K562 (cell line): ENCODE data around the gene ZNF385D. TPM values are rescaled to one million over a fixed set of nuclear protein-coding genes. Genes with fewer than 3 reads are reported as not detected.

ENCODE experiments used
- ATAC-seq: fragments of 200-7000 bp; cut with Tn5 transposase; 3 replicates; pipeline ENCODE4 v1.9.1; 2020; ENCODE audit warnings: moderate library complexity
- BruUV-seq: library from RNA; stranded (reverse); fragments of 400-500 nt; replicated peaks from 2 replicates; lab custom pipeline; 2021; lab: Mats Ljungman, UMichigan
- CTCF ChIA-PET: fragments of 300-600 bp; formaldehyde crosslinking; extraction: SDS; loops from one replicate; lab custom pipeline; 2021; ENCODE audit warnings: low intra/inter-chr PET ratio; lab: Yijun Ruan, JAX
- POLR2A ChIA-PET: fragments of 300-600, 350-650 bp; sonication (Branson Sonifier 250); formaldehyde crosslinking; extraction: SDS; loops from one replicate; lab custom pipeline; 2021; ENCODE audit warnings: antibody characterized with exemption, inconsistent platforms; lab: Yijun Ruan, JAX
- DNase-seq, 4 experiments: peaks; one replicate each; pipeline versions ENCODE4 v3.0.0 to v3.0.0-alpha.2; 2011 to 2018; ENCODE audit warnings: low spot score in 3 of 4, mixed read lengths in 3 of 4; ENCODE audit errors: extremely low read depth in 1 of 4
- FAIRE-seq: peaks from 2 replicates; lab custom pipeline; 2011; peaks lifted over from hg19 to GRCh38; lab: Jason Lieb, UNC
- H2AFZ ChIP-seq: 2 replicates; pipeline ENCODE4 v1.6.0; 2011; ENCODE audit warnings: low read depth, low read length, control low read depth, inconsistent platforms
- H3K27ac ChIP-seq: fragments of 200-600 bp; 3 replicates; pipeline ENCODE4 v1.8.0; 2011; ENCODE audit warnings: low read depth, mild to moderate bottlenecking, control low read depth, inconsistent platforms, low read length, moderate library complexity, mixed read lengths; ENCODE audit errors: extremely low read depth
- H3K27me3 ChIP-seq, 2 experiments: fragments of 300-600 bp in 1 of 2; 2 replicates in 1 of 2; 3 replicates in 1 of 2; pipeline versions ENCODE4 v1.6.0 to v1.8.0; 2011; ENCODE audit warnings: inconsistent platforms in 2 of 2, low read length in 2 of 2, mild to moderate bottlenecking in 1 of 2, mixed read lengths in 1 of 2, moderate library complexity in 1 of 2; ENCODE audit not compliant: control insufficient read depth in 2 of 2, insufficient read depth in 2 of 2
- H3K36me3 ChIP-seq: fragments of 300-600 bp; 3 replicates; pipeline ENCODE4 v1.8.0; 2011; ENCODE audit warnings: mild to moderate bottlenecking, low read length, inconsistent platforms; ENCODE audit not compliant: control insufficient read depth, insufficient read depth
- H3K4me1 ChIP-seq, 2 experiments: fragments of 200-600 bp in 1 of 2; replicated peaks in 1 of 2; 2 replicates in 1 of 2; 3 replicates in 1 of 2; pipeline versions ENCODE4 v1.5.1 to v1.8.0; 2011; ENCODE audit warnings: inconsistent platforms in 2 of 2, low read length in 2 of 2, mild to moderate bottlenecking in 1 of 2, mixed read lengths in 1 of 2, moderate library complexity in 1 of 2; ENCODE audit not compliant: control insufficient read depth in 2 of 2, insufficient read depth in 2 of 2
- H3K4me2 ChIP-seq: 2 replicates; pipeline ENCODE4 v1.6.1; 2011; ENCODE audit warnings: low read length, control low read depth, inconsistent platforms, mixed read lengths; ENCODE audit not compliant: insufficient read depth
- H3K4me3 ChIP-seq: fragments of 200-600 bp; sonication (generic), shearing (Covaris generic); 2 replicates; pipeline ENCODE4 v1.5.1; 2016; ENCODE audit warnings: control low read depth, inconsistent platforms
- H3K79me2 ChIP-seq: fragments of 200-600 bp; 3 replicates; pipeline ENCODE4 v1.8.0; 2011; ENCODE audit warnings: low read length, inconsistent platforms; ENCODE audit not compliant: control insufficient read depth, insufficient read depth
- H3K9ac ChIP-seq, 2 experiments: 2 replicates each; pipeline versions ENCODE4 v1.6.0 to v1.6.1; 2011; ENCODE audit warnings: low read depth in 2 of 2, low read length in 2 of 2, control low read depth in 1 of 2, inconsistent platforms in 1 of 2, mild to moderate bottlenecking in 1 of 2, mixed read lengths in 1 of 2; ENCODE audit not compliant: insufficient read depth in 1 of 2
- H3K9me1 ChIP-seq: one replicate; pipeline ENCODE4 v1.6.0; 2011; ENCODE audit warnings: inconsistent platforms, mild to moderate bottlenecking, low read length, moderate library complexity; ENCODE audit not compliant: control insufficient read depth, insufficient read depth
- H3K9me3 ChIP-seq: replicated peaks from 2 replicates; pipeline ENCODE4 v1.5.1; 2011; ENCODE audit warnings: low read depth, low read length, inconsistent platforms; ENCODE audit not compliant: control insufficient read depth, insufficient read depth
- H4K20me1 ChIP-seq: replicated peaks from 2 replicates; pipeline ENCODE4 v1.6.1; 2011; ENCODE audit warnings: low read length, inconsistent platforms, mixed read lengths; ENCODE audit not compliant: control insufficient read depth, insufficient read depth
- BRD4 ChIP-seq: fragments of 200-600 bp; sonication (generic); IDR thresholded peaks from 2 replicates; pipeline ENCODE4 v1.6.1; 2017; ENCODE audit warnings: inconsistent platforms
- CXXC5 ChIP-seq: fragments of 250-450 bp; sonication (Bioruptor Pico); IDR thresholded peaks from 2 replicates; pipeline ENCODE4 v1.8.0; 2022; ENCODE audit warnings: inconsistent platforms, mild to moderate bottlenecking, moderate library complexity
- EP300 ChIP-seq: IDR thresholded peaks from 2 replicates; pipeline ENCODE4 v1.6.1; 2012; ENCODE audit warnings: low read length, improper control_type of control experiment
- KLF16 ChIP-seq: IDR thresholded peaks from 2 replicates; pipeline ENCODE4 v1.6.1; 2016; ENCODE audit warnings: antibody characterized with exemption
- MECOM ChIP-seq: fragments of 250-450 bp; sonication (Bioruptor Pico); IDR thresholded peaks from 2 replicates; pipeline ENCODE4 v1.8.0; 2022; ENCODE audit warnings: inconsistent platforms
- MEF2A ChIP-seq: IDR thresholded peaks from 2 replicates; pipeline ENCODE4 v1.6.1; 2011; ENCODE audit warnings: low read depth, mild to moderate bottlenecking, low read length, moderate library complexity; ENCODE audit not compliant: control insufficient read depth
- MXI1 ChIP-seq: IDR thresholded peaks from 2 replicates; pipeline ENCODE4 v1.6.1; 2011; ENCODE audit warnings: low read depth, mild to moderate bottlenecking, improper control_type of control experiment, low read length
- PHTF2 ChIP-seq: fragments of 250-450 bp; sonication (Bioruptor Pico); IDR thresholded peaks from 2 replicates; pipeline ENCODE4 v1.5.0; 2021; ENCODE audit warnings: mild to moderate bottlenecking
- PURB ChIP-seq: sonication (generic); formaldehyde crosslinking; IDR thresholded peaks from 2 replicates; pipeline ENCODE4 v1.9.0; 2021; ENCODE audit warnings: low read depth, mild to moderate bottlenecking, missing genetic modification reagents
- STAG1 ChIP-seq: sonication (generic); formaldehyde crosslinking; IDR thresholded peaks from 2 replicates; pipeline ENCODE4 v1.5.0; 2020; ENCODE audit warnings: missing genetic modification reagents, borderline replicate concordance
- TCF3 ChIP-seq: sonication (generic); formaldehyde crosslinking; IDR thresholded peaks from 2 replicates; pipeline ENCODE4 v1.4.0; 2020; ENCODE audit warnings: mild to moderate bottlenecking, missing genetic modification reagents
- TRIM28 ChIP-seq: fragments of 450-650 bp; IDR thresholded peaks from 2 replicates; pipeline ENCODE4 v1.6.1; 2017
- ZNF384 ChIP-seq: IDR thresholded peaks from 2 replicates; pipeline ENCODE4 v1.6.1; 2012; ENCODE audit warnings: low read depth, low read length, improper control_type of control experiment
- WGBS: fragments of 100-300 bp; shearing (Covaris generic); methylation state at CpG from one replicate; pipeline ENCODE4 v1.1.6; 2016; ENCODE audit warnings: low coverage, mixed read lengths; ENCODE audit not compliant: insufficient coverage; ENCODE audit errors: missing lambda C conversion rate; 5-methylcytosine and 5-hydroxymethylcytosine counted together
- in situ Hi-C: fragments of 300-500 bp; cut with MboI; formaldehyde crosslinking; loops from 4 replicates; pipeline ENCODE4 v1.15.0; 2018; ENCODE audit warnings: inconsistent platforms, mixed read lengths
- intact Hi-C: fragments of 100-400 bp; cut with micrococcal nuclease; formaldehyde crosslinking; loops from 2 replicates; pipeline ENCODE4 v1.14.2; 2022
- polyA plus RNA-seq, 8 experiments: library from polyadenylated mRNA; depleted of rRNA in 4 of 8; stranded (reverse) in 5 of 8; unstranded in 3 of 8; fragments of >200 nt; fragmentation: Nextera tagmentation in 2 of 8; fragmentation: Illumina TruSeq in 1 of 8; extraction: Ambion mirVana in 2 of 8; extraction: Trizol in 1 of 8; gene quantifications; 2 replicates each; pipeline versions ENCODE4 v1.2.1 to v1.2.3, GENCODE V29; 2011 to 2014; ENCODE audit warnings: inconsistent platforms in 1 of 8, missing spikeins in 1 of 8
- total RNA-seq, 7 experiments: library from RNA; depleted of rRNA in 6 of 7; stranded (reverse); fragments of >200 nt in 6 of 7; fragmentation: Illumina TruSeq in 2 of 7; extraction: Trizol in 2 of 7; gene quantifications; 2 replicates each; pipeline versions ENCODE4 v1.2.1 to v1.2.3, GENCODE V29; 2011 to 2021; ENCODE audit warnings: low replicate concordance in 1 of 7
- TF ChIP-seq, protein P1 (sequence below): IDR thresholded peaks from 3 replicates; pipeline ENCODE4 v1.6.1; 2011; ENCODE audit warnings: borderline replicate concordance, mild to moderate bottlenecking, moderate library complexity; ENCODE audit not compliant: insufficient read length; ENCODE audit errors: extremely low read depth
- TF ChIP-seq, protein P2 (sequence below): fragments of 450-650 bp; IDR thresholded peaks from 2 replicates; pipeline ENCODE4 v1.6.1; 2016; ENCODE audit warnings: mild to moderate bottlenecking

ZNF385D gene
- total and polyA plus RNA-seq, 9 of the 15 experiments (the other 6 are each of a cell fraction or from before 2014, with no cell fraction given): 0.14 to 1.7 (median 0.51) TPM

DNA sequence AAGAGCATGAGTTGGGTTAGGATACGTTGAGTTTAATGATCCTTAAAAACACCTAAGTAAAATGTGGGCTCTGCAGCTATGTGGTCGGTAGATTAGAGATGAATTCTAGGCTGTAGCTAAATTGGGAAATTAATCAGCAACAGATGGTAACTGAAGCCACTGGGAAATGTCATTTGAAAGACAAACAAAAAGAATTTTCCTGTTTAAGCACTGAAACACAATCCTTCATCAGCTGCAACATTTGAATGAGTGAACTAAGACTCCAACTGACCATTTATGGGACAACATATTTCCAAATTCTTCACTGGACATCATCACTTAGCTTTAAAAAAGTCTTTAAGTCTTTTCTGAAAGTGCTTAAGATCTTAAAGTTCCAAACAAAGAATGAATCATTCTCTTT, 226.9 kb downstream of the ZNF385D start:
- in situ Hi-C loops: no loop called here
- no peaks in the 10 kb centered on the region for H3K27me3 ChIP-seq
- BruUV-seq: no TSS peak
- H3K9ac ChIP-seq: peak overlapping the region in 1 of 2 experiments; percentile 26; a peak in 1 of 4 replicates
- H3K36me3 ChIP-seq: no peaks in the 10 kb centered on the region
- CTCF ChIA-PET: no interaction called here
- H3K4me3 ChIP-seq: no peak overlapping the region
- peak; percentile 73 for FAIRE-seq
- ATAC-seq: no peak
- H2AFZ ChIP-seq: peak overlapping the region; percentile 61
- no peaks in the 10 kb centered on the region for H4K20me1 ChIP-seq
- no peaks in the 10 kb centered on the region for H3K9me1 ChIP-seq
- intact Hi-C loops: no loop called here
- no peak overlapping the region; the same call in 1 of the 2 replicates for H3K4me2 ChIP-seq
- H3K9me3 ChIP-seq: no peaks in the 10 kb centered on the region
- no peak for DNase-seq
- peak overlapping the region; percentile 22; the same call in 2 of the 3 replicates for H3K27ac ChIP-seq
- H3K79me2 ChIP-seq: no peaks in the 10 kb centered on the region
- TF ChIP-seq MECOM (CRISPR knock-in tag) (no peak), PURB (no peak), BRD4 (no peak), MEF2A (0 out of 2 replicates have a peak, but pooled peaks have one; percentile 35), TRIM28 (no peak), TCF3 (CRISPR knock-in tag) (peak; percentile 69), STAG1 (CRISPR knock-in tag) (no peak), MXI1 (no peak), CXXC5 (CRISPR knock-in tag) (no peak), ZNF384 (no peak), EP300 (peak; percentile 16; the same call in 1 of the 2 replicates), KLF16 (no peak), PHTF2 (CRISPR knock-in tag) (no peak)
- TF ChIP-seq, protein P1, sequence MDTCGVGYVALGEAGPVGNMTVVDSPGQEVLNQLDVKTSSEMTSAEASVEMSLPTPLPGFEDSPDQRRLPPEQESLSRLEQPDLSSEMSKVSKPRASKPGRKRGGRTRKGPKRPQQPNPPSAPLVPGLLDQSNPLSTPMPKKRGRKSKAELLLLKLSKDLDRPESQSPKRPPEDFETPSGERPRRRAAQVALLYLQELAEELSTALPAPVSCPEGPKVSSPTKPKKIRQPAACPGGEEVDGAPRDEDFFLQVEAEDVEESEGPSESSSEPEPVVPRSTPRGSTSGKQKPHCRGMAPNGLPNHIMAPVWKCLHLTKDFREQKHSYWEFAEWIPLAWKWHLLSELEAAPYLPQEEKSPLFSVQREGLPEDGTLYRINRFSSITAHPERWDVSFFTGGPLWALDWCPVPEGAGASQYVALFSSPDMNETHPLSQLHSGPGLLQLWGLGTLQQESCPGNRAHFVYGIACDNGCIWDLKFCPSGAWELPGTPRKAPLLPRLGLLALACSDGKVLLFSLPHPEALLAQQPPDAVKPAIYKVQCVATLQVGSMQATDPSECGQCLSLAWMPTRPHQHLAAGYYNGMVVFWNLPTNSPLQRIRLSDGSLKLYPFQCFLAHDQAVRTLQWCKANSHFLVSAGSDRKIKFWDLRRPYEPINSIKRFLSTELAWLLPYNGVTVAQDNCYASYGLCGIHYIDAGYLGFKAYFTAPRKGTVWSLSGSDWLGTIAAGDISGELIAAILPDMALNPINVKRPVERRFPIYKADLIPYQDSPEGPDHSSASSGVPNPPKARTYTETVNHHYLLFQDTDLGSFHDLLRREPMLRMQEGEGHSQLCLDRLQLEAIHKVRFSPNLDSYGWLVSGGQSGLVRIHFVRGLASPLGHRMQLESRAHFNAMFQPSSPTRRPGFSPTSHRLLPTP: no peak
- TF ChIP-seq, protein P2, sequence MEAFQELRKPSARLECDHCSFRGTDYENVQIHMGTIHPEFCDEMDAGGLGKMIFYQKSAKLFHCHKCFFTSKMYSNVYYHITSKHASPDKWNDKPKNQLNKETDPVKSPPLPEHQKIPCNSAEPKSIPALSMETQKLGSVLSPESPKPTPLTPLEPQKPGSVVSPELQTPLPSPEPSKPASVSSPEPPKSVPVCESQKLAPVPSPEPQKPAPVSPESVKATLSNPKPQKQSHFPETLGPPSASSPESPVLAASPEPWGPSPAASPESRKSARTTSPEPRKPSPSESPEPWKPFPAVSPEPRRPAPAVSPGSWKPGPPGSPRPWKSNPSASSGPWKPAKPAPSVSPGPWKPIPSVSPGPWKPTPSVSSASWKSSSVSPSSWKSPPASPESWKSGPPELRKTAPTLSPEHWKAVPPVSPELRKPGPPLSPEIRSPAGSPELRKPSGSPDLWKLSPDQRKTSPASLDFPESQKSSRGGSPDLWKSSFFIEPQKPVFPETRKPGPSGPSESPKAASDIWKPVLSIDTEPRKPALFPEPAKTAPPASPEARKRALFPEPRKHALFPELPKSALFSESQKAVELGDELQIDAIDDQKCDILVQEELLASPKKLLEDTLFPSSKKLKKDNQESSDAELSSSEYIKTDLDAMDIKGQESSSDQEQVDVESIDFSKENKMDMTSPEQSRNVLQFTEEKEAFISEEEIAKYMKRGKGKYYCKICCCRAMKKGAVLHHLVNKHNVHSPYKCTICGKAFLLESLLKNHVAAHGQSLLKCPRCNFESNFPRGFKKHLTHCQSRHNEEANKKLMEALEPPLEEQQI: no peak
- POLR2A ChIA-PET: no interaction called here
- 0% methylated on average over 2 of the region's 2 CpGs for WGBS
- H3K4me1 ChIP-seq: no peaks in the 10 kb centered on the region
